G401.6 (cell line): Measurements from ENCODE around the gene AQP12A.
A peak's percentile ranks its signal among the peaks of the same experiment; 100 is the strongest.
"Not testable (repeated sequence)": the region's sequence is repeated elsewhere in the genome, so short reads cannot be mapped to it uniquely, and the experiment has no call there.

Experiments used
- FAIRE-seq: peaks from 2 replicates; lab custom pipeline; 2012; peaks lifted over from hg19 to GRCh38; lab: Jason Lieb, UNC

AQP12A gene

GRCh38 chr2:240662681-240663080 is 29.0 kb upstream of the AQP12A start:
- no peak for FAIRE-seq

GRCh38 chr2:240663546-240664190 is 28.0 kb upstream of the AQP12A start:
- no peak for FAIRE-seq

- FAIRE-seq = no peak
Observed at GRCh38 chr2:240664622-240665021, 27.0 kb upstream of the AQP12A start.

GRCh38 chr2:240670402-240670801 is 21.3 kb upstream of the AQP12A start:
- no peak for FAIRE-seq

GRCh38 chr2:240670950-240671349 is 20.7 kb upstream of the AQP12A start:
- FAIRE-seq = no peak

DNA sequence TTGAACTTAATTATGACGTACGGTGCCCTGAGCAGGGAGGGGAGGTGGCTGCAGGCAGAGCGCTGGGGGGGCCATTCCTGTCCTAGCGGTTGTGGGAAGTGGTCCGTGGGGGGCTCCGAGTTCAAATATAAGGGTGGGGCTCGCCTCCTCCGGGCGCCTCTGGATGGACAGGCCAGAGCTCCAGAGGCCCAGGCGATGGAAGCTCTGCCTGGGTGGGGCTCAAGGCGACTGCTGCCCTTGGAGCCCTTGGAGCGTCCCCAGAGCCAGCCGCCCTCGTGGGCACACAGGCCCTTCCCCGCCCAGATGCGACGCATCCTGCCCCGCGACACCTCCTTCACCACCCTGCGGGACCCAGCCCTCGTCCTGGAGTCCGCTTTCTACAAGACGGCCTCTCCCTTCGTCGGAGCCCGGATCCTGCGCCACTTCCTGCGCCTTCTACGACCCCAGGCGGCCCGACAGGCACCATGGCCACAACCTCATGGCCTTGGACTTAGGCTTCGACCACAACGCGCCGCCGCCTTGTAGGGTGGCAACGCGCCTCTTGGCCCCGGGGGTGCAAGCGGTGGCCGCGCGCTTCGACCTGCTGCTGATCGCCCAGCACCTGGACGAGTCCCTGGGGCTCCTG is 19.5 kb upstream of the AQP12A start:
- FAIRE-seq = no peak

GRCh38 chr2:240672701-240673190 is 18.9 kb upstream of the AQP12A start:
- no peak for FAIRE-seq

DNA sequence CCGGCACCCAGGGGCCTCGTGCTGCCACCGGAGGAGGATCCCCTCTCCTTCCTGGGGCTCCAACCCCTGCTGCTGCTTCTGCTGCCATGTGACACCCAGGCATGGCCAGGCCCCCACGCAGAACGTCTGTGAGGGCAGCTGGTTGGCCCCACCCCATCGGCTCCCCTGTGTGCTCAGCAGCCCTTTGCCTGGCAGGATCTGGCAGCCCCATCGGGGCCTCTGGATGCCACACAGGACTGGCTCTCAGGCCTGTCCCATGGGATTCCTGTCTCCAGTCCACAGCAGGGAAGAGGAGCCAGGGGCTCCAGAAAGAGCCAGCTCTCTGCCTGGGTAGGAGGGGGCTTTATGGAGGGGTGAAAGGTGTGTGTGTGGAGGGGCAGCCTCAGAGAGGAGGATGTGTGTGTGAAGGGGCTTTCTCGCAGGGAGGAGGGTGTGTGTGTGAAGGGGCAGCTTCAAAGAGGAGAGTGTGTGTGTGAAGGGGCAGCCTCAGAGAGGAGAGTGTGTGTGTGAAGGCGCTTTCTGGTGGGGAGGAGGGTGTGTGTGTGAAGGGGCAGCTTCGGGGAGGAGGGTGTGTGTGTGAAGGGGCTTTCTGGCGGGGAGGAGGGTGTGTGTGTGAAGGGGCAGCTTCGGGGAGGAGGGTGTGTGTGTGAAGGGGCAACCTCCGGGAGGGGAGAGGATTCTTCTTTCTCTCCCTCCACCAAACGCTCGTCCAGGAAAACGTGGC is 17.0 kb upstream of the AQP12A start:
- FAIRE-seq = not testable (repeated sequence)

- FAIRE-seq = peak; percentile 84
Observed at GRCh38 chr2:240675345-240675744, 16.3 kb upstream of the AQP12A start.

- not testable (repeated sequence) for FAIRE-seq
Observed at GRCh38 chr2:240678043-240678442, 13.6 kb upstream of the AQP12A start.

DNA sequence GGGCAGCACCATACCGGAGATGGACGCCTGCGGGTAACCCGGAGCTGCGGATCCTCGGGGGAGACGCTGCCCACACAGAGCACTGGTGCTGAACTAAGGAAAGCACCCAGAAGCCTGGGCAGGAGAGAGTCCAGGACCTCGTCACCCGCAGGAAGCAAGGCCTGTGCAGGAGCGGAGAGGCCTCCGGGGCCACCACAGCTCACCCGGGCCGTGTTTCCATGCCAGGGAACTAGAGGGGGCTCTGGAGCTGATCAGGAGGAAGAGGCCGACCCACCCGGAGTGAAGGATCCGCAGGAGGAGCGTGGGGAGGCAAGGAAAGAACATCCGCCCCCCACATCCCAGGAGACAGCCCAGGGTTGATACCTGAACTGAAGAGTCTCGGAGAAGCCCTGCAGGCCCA is 12.8 kb upstream of the AQP12A start:
- not testable (repeated sequence) for FAIRE-seq

DNA sequence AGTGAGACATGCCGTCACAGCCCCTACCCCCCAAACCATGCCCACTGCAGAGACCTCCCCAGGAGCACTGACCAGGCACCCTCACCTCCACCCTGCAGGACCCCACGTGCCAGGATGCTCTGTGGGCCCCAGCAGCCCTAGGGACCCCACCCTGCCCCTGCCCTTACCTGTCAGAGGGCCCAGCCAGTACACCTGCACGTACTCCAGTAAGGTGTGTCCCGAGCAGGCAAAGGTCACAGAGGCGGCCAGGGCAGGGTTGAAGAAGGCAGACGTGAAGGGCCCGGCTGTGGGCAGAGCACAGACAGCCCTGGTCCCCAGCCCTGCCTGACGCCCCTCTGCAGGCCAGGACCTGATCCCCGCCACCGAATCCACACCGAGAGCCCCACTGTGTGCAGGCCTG is 11.5 kb upstream of the AQP12A start:
- FAIRE-seq = not testable (repeated sequence)

DNA sequence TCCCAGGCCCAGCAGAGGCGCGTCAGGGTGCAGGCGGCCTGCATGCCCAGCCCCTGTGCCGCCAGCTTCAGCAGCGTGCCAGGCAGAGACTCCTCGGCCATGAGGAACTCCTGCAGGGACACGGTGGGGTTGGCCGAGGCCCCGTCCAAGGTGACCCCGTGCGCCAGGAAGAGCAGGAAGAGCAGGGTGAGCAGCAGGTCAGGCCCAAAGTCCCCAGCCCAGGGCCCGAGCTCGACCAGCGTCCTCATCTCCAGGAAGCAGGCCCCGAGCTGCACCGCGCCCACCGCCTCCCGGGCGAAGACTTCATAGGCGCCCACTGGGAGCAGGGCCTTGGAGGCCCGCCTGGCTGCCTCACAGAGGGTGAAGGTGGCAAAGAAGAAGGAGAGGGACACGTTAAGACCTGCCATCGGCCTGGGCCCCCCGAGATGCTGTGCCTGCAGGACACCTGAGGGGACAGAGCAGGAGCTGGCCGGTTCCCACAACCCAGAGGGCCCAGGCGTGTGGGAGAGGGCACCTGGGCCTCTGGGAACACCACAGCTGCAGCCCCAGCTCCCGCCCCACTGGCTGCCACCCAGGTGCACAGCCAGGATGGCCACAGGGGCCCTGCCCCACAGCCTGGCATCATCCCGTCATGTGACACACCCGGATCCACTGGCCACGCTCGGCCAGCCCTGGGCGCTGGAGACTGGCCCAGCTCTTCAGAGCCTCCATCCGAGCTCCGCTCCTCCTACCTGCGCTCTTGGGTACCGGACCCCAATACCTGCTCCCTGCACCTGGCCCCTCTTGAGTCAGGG is 9.0 kb upstream of the AQP12A start, which contains the start of gene AQP12B:
Gene AQP12B, minus strand, starts transcription at position 455 of the 794 bp plus-strand sequence. Its CDS starts 48 bp downstream, at position 407.
- FAIRE-seq = not testable (repeated sequence)

- FAIRE-seq = not testable (repeated sequence)
Observed at GRCh38 chr2:240683329-240683979, 8.2 kb upstream of the AQP12A start.

GRCh38 chr2:240683980-240684728 is 7.5 kb upstream of the AQP12A start:
- FAIRE-seq = not testable (repeated sequence)

DNA sequence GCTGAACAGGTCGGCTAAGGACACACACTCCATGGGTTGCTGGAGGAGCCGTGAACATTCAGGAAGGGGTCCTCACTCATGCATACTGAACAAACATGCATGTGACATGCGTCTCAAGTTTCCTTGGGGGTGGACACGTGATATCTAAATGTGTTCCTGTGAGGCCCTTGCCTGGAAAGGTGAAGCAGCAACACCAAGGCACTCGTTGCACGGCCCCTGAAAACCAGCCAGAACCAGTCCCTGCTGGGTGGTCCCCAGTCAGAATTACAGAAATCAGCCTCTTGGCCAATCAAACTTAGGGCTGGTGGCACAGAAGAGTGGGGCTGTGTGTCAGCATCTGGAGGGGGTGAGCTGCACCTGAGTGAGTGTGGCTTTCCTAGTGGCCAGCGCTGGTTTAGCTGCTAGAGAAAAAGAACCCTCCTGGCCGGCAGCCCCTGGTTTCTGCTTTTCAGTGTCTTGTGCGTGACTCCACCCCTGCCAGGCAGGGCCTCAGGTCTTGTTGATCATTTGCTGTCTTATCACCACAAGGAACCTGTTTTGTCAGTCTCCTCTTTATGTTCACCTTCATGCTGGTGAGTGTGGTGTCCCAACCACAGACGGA is 5.8 kb upstream of the AQP12A start:
- FAIRE-seq = no peak

DNA sequence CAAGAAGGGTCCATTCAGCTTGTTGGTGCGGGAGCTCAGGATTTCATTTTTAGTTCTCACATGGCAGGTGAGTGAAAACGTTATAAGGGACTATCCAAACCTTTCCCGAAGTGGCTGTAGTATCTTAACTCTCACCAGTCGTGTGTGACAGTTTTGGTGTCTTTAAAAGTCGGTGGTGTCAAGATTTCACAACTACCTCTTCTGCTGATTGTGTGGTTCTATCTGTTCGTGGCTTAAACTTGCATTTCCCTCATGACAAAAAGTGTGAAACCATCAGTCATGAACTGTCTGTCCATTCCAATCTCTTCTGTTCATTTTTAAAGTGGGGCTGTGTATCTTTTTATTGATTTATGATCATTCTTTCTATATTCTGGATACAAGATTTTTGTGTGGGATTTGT is 5.2 kb upstream of the AQP12A start:
- FAIRE-seq = no peak

GRCh38 chr2:240687045-240687740 is 4.5 kb upstream of the AQP12A start:
- FAIRE-seq = no peak

GRCh38 chr2:240687741-240688552 is 3.7 kb upstream of the AQP12A start:
- FAIRE-seq = no peak
